ENCODE results near the gene WNT3A. TPM values are rescaled to one million over a fixed set of nuclear protein-coding genes. Genes with fewer than 3 reads are reported as not detected.
A peak's percentile ranks its signal among the peaks of the same experiment; 100 is the strongest.

Gene WNT3A
- total and polyA plus RNA-seq, 3 donors from 2014 or later = 0.08 to 0.19 (median 0.13) TPM

- H3K36me3 ChIP-seq (ENCODE audit: low read depth, missing control alignments) = no peaks in the 10 kb centered on the region
- 82 to 87% methylated on average over 11 of the region's 11 CpGs for WGBS, 2 donors
- H3K9me3 ChIP-seq = no peaks in the 10 kb centered on the region
- peak; percentile 6 for DNase-seq
- H3K4me3 ChIP-seq = no peak overlapping the region
- TF ChIP-seq, protein P1, sequence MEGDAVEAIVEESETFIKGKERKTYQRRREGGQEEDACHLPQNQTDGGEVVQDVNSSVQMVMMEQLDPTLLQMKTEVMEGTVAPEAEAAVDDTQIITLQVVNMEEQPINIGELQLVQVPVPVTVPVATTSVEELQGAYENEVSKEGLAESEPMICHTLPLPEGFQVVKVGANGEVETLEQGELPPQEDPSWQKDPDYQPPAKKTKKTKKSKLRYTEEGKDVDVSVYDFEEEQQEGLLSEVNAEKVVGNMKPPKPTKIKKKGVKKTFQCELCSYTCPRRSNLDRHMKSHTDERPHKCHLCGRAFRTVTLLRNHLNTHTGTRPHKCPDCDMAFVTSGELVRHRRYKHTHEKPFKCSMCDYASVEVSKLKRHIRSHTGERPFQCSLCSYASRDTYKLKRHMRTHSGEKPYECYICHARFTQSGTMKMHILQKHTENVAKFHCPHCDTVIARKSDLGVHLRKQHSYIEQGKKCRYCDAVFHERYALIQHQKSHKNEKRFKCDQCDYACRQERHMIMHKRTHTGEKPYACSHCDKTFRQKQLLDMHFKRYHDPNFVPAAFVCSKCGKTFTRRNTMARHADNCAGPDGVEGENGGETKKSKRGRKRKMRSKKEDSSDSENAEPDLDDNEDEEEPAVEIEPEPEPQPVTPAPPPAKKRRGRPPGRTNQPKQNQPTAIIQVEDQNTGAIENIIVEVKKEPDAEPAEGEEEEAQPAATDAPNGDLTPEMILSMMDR (IDR thresholded peaks at IDR 0.05) = no peak
- no peak for TF ChIP-seq POLR2A (IDR thresholded peaks at IDR 0.05)
- intact Hi-C loops (cut with DNase I; ENCODE audit: low total_unique reads) = no loop called here
- H3K27me3 ChIP-seq = no peaks in the 10 kb centered on the region
- peaks cover 32% of the 10 kb centered on the region for H3K4me1 ChIP-seq
- no peak overlapping the region for H3K27ac ChIP-seq
Observed at GRCh38 chr1:228092342-228093049, 85.7 kb downstream of the WNT3A start.

DNA sequence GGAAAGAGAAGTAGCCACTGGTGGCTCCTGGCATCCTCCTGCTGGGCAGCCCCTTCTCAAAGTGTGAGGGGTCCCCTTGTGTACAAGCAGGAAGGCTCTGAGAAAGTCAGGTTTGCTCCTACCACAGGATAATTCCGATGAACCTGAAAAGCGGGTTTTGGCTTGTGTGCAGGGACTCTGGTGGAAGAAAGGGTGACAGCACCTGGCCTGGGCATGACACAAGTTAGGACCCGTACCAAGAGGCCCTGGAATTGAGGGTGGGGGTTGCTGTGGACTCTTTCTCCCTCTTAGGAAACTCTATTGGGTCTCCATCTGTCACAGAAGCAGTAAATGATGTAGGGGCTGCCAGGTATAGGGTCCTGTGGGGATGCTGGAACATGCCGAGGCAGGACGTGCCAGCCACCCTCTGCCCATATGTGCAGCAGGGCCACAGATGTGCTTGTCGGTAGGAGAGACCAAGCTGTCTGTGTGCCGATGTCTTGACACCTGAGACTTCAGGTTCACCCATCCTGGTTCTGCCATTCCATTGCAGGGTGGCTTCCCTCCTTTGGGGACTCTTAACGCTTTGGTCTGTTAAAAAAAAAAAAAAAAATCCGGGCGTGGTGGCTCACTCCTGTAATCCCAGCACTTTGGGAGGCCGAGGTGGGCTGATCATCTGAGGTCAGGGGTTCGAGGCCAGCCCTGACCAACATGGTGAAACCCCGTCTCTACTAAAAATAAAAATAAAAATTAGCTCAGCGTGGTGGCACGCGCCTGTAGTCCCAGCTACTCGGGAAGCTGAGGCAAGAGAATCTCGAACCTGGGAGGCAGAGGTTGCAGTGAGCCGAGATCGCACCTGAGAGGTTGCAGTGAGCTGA lies 86.5 kb downstream of the WNT3A start:
- intact Hi-C loops (cut with DNase I; ENCODE audit: low total_unique reads) = no loop called here
- WGBS, 2 donors = 93 to 96% methylated on average over 20 of the region's 20 CpGs
- TF ChIP-seq POLR2A (IDR thresholded peaks at IDR 0.05) = no peak
- TF ChIP-seq, protein P1 (IDR thresholded peaks at IDR 0.05) = no peak
- Histone ChIP-seq H3K27ac (no peak overlapping the region), H3K4me1 (peaks cover 24% of the 10 kb centered on the region), H3K4me3 (no peak overlapping the region), H3K36me3 (ENCODE audit: low read depth, missing control alignments) (no peaks in the 10 kb centered on the region), H3K27me3 (no peaks in the 10 kb centered on the region), H3K9me3 (no peaks in the 10 kb centered on the region)
- no peak for DNase-seq

DNA sequence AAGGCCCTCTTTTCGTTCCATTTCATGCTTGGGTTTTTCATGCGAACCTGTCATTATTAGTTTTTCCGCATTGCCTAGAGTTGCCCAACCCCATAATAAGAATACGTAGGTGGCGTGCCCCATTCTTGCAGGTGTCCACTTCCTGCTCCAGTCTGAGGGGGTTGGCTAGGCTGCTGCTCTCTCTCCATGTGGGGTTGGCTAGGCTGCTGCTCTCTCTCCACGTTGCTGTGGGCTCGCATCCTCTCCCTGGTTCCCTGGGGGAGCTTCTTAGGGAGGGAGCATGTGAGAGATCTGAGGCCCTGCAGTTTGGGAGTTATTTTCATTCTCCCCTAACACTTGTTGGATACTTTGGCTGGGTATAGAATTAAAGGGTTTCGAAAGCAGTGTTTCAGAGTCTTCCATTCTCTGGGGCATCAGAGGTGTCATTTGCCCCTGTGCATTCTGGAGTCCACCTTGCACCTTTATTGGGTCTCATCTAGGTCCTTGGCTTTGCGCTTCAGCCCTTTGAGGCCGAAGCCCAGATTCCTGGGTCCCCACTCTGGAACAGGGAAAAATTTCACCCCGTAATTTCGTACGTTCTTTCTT lies 87.7 kb downstream of the WNT3A start:
- H3K4me1 ChIP-seq = peaks cover 11% of the 10 kb centered on the region
- no peak for DNase-seq
- TF ChIP-seq, protein P1 (IDR thresholded peaks at IDR 0.05) = no peak
- TF ChIP-seq POLR2A (IDR thresholded peaks at IDR 0.05) = no peak

DNA sequence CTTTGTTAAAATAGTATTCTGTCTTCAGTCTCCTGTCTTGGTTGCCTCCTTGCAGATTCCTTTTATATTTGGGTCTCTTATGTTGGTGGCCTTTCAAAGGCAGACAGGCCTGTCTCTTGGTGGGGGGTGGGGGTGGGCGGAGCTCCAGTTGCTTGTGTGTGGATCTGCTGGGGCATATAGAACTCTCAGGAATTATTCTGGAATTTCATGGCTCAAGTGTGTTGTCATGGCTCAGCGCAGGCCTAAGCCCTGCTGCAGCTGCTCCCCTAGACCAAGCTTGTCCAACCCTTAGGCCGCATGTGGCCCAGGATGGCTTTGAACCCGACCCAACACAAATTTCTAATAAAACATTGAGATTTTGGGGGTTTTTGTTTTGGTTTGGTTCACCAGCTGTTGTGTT lies 88.4 kb downstream of the WNT3A start:
- DNase-seq = no peak
- Histone ChIP-seq H3K4me1 (peaks cover 6% of the 10 kb centered on the region), H3K9me3 (no peaks in the 10 kb centered on the region), H3K27ac (no peak overlapping the region), H3K36me3 (ENCODE audit: low read depth, missing control alignments) (no peaks in the 10 kb centered on the region), H3K27me3 (no peaks in the 10 kb centered on the region), H3K4me3 (no peak overlapping the region)
- 93 to 99% methylated on average over 4 of the region's 4 CpGs for WGBS, 2 donors
- intact Hi-C loops (cut with DNase I; ENCODE audit: low total_unique reads) = no loop called here
- TF ChIP-seq, protein P1 (IDR thresholded peaks at IDR 0.05) = no peak
- no peak for TF ChIP-seq POLR2A (IDR thresholded peaks at IDR 0.05)

More for the DNA sequence above, 87.7 kb downstream of the WNT3A start:
- WGBS, 2 donors = 85 to 96% methylated on average over 13 of the region's 13 CpGs
- no peaks in the 10 kb centered on the region for H3K36me3 ChIP-seq (ENCODE audit: low read depth, missing control alignments)
- no peaks in the 10 kb centered on the region for H3K9me3 ChIP-seq
- intact Hi-C loops (cut with DNase I; ENCODE audit: low total_unique reads) = no loop called here
- H3K27me3 ChIP-seq = no peaks in the 10 kb centered on the region
- H3K27ac ChIP-seq = no peak overlapping the region
- H3K4me3 ChIP-seq = no peak overlapping the region
